Ovary (tissue), 9 donors: ENCODE measurements around the gene GPC1. TPM values are rescaled to one million over a fixed set of nuclear protein-coding genes. Genes with fewer than 3 reads are reported as not detected.
A peak's percentile ranks its signal among the peaks of the same experiment; 100 is the strongest.

ENCODE experiments used
- DNase-seq, 5 donors: peaks; one replicate each; pipeline ENCODE4 v3.0.0-alpha.2; 2019 to 2020
- H3K27ac ChIP-seq, 2 donors: fragments of 200-600 bp; one replicate each; pipeline versions ENCODE4 v1.5.1 to v1.8.0; 2019 to 2022
- H3K27me3 ChIP-seq: fragments of 200-600 bp; one replicate; pipeline ENCODE4 v1.8.0; 2022
- H3K36me3 ChIP-seq: fragments of 200-600 bp; sonication (generic); one replicate; pipeline ENCODE4 v1.5.1; 2019
- H3K4me1 ChIP-seq: one replicate; pipeline ENCODE4 v1.8.1; 2013; ENCODE audit warnings: mild to moderate bottlenecking, moderate library complexity; ENCODE audit not compliant: insufficient read depth
- H3K4me3 ChIP-seq: fragments of 200-600 bp; sonication (generic); one replicate; pipeline ENCODE4 v1.5.1; 2017
- H3K9me3 ChIP-seq, 2 donors: fragments of 200-600 bp in 1 of 2; sonication (generic) in 1 of 2; one replicate each; pipeline versions ENCODE4 v1.5.1 to v1.8.1; 2013 to 2019; ENCODE audit warnings: mild to moderate bottlenecking in 1 of 2, moderate library complexity in 1 of 2
- EP300 ChIP-seq: sonication (generic); formaldehyde crosslinking; IDR thresholded peaks from one replicate; pipeline ENCODE4 v1.6.1; 2017; ENCODE audit warnings: antibody characterized with exemption
- POLR2A ChIP-seq: fragments of 450-650 bp; IDR thresholded peaks from one replicate; pipeline ENCODE4 v1.6.1; 2017; ENCODE audit warnings: antibody characterized with exemption, mild to moderate bottlenecking, moderate library complexity
- WGBS, 3 donors: extraction: QIAGEN DNeasy Blood & Tissue Kit in 1 of 3; methylation state at CpG; one replicate each; pipeline versions ENCODE4 v1.1.5 to v1.1.7; 2013 to 2017; 5-methylcytosine and 5-hydroxymethylcytosine counted together
- intact Hi-C, 4 donors: fragments of 100-400 bp; cut with DNase I; formaldehyde crosslinking; loops; one replicate each; pipeline versions ENCODE4 v1.11.0 to v1.15.1; 2022 to 2023
- polyA plus RNA-seq, 2 donors: library from polyadenylated mRNA; stranded (reverse); fragments of 200-250 nt in 1 of 2; fragments of 350-450 nt in 1 of 2; fragmentation: Illumina TruSeq in 1 of 2; extraction: RNeasy Lipid Tissue Mini Kit (QIAGEN cat#74804) in 1 of 2; gene quantifications; one replicate each; pipeline ENCODE4 v1.2.3, GENCODE V29; 2013 to 2014
- total RNA-seq, 7 donors: library from RNA; depleted of rRNA in 2 of 7; stranded (reverse); fragments of >200 nt in 2 of 7; fragmentation: NEBNext Ultra II Directional in 3 of 7; extraction: Animal tissue kit (Norgen Biotek cat#: 25700) in 3 of 7; gene quantifications; one replicate each; pipeline versions ENCODE4 v1.1.0 to v1.2.4, GENCODE V29; 2016 to 2023
- TF ChIP-seq, protein P1 (sequence below), 3 donors: fragments of 450-650 bp in 2 of 3; fragments of 200-600 bp in 1 of 3; IDR thresholded peaks; one replicate each; pipeline versions ENCODE4 v1.5.1 to v1.8.0; 2016 to 2022; ENCODE audit warnings: antibody characterized with exemption in 3 of 3, mild to moderate bottlenecking in 1 of 3
- donor health status: DM: no; HTN: no; CAD: no; lungs with moderate emphysema.
- donor health status: DM: no; HTN: no; CAD: no.
- donor health status: Bipolar disorder and iron deficiency.
- donor health status: DM: yes; HTN: yes; CAD: no.
- donor health status: DM: no; HTN: no; CAD: no.
- donor health status: DM: yes; HTN: yes; CAD: no.

GPC1 gene
- total and polyA plus RNA-seq, 9 donors = 2.9 to 149 (median 71.4) TPM

DNA sequence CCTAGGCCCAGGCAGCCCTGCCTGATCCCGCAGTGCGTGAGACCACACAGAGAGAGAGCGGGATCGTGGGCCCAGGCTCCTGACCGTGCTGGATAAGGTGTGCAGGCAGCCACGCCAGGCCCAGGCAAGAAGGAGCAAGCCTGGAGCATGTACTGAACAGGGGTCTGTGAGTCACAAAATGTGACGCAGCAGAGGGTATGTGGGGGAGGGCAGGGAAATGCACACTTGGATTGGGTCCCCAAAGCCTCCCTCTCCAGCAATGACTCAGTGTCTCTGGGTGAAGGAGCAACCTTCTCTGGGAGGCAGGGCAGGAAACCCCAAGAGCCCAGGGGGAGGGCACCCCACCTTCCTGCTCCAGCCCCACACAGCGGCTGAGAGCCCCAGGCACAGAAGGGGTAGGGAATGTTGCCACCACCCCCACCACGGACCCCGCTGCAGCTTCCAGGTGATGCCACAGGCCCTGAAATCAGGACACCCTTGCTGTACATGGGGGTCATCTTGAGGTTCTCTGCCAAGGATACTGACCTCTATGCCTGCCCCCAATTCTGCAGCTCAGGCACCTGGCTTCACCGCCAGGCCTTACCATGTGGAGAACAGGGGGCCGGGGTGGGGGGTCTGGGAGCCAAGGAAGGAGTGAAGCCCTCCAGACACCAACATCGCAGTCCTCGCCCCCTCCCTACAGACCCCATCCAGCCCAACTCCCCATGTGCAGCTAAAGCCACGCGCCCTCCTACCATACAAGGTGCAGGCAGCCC, 1.3 kb upstream of the GPC1 start:
- H3K4me3 ChIP-seq = peak overlapping the region; percentile 66

DNA sequence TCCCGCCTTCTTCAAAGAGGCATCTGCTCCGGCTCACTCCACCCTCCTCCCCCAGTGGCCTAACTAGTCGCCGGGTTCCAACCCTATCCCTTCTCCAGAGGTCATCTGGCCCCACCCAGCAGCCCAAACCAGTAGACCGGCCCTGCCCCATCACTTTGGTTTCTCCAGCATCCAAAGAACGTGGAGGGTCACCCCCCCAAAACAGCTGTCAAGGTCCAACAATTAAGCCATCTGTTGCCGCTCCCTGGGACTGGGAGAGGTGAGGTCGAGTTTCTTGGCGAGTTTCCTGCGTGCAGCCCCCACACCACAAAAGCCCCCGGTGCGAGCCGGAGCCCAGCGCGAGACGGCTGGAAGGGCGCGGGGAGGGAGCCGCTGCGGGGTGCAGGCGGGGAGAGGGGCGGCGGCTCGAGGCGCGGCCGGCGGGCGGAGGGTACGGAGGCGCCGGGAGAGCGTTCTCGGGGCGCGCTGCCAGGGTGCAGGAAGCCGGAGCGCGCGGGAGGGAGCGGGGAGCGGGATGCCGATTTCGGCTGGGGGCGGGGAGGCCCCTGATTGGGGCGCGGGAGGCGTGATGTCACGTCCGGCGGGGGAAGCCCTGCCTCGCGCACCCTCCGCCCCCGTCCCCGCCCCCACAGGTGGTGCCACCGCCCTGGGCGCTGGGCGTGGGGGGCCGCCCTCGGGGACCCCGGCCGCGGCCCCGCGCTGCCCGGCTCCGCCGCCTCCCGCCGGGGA, 571 bp upstream of the GPC1 start:
- DNase-seq = peak; percentile 97 to 98 (median 98)
- 1% methylated on average over 24 to 71 of the region's 71 CpGs for WGBS, 3 donors
- Histone ChIP-seq H3K27ac (peak overlapping the region; percentile 79 to 91), H3K9me3 (no peaks in the 10 kb centered on the region), H3K27me3 (no peaks in the 10 kb centered on the region), H3K4me1 (peaks cover 17% of the 10 kb centered on the region), H3K4me3 (peak overlapping the region; percentile 66), H3K36me3 (no peaks in the 10 kb centered on the region)
- intact Hi-C loops = loop anchor here in 2 of 4 donors (5.0 kb wide), 2 partner anchors 63 to 127 kb away; partner anchors contain the start of gene DUSP28 (in 1 of the 2)
- TF ChIP-seq POLR2A = peak; percentile 25
- no peak for TF ChIP-seq EP300

More for the DNA sequence above, 1.3 kb upstream of the GPC1 start:
- 70 to 72% (median 72%) methylated on average over 16 of the region's 16 CpGs for WGBS, 3 donors
- Histone ChIP-seq H3K36me3 (no peaks in the 10 kb centered on the region), H3K27me3 (no peaks in the 10 kb centered on the region), H3K9me3 (no peaks in the 10 kb centered on the region), H3K27ac (peak overlapping the region; percentile 79 to 91), H3K4me1 (peaks cover 17% of the 10 kb centered on the region)
- intact Hi-C loops = loop anchor here in 1 of 4 donors (5.0 kb wide), 1 partner anchor 62 kb away; no protein-coding TSS in a partner anchor
- TF ChIP-seq POLR2A (no peak), EP300 (no peak)
- TF ChIP-seq, protein P1, sequence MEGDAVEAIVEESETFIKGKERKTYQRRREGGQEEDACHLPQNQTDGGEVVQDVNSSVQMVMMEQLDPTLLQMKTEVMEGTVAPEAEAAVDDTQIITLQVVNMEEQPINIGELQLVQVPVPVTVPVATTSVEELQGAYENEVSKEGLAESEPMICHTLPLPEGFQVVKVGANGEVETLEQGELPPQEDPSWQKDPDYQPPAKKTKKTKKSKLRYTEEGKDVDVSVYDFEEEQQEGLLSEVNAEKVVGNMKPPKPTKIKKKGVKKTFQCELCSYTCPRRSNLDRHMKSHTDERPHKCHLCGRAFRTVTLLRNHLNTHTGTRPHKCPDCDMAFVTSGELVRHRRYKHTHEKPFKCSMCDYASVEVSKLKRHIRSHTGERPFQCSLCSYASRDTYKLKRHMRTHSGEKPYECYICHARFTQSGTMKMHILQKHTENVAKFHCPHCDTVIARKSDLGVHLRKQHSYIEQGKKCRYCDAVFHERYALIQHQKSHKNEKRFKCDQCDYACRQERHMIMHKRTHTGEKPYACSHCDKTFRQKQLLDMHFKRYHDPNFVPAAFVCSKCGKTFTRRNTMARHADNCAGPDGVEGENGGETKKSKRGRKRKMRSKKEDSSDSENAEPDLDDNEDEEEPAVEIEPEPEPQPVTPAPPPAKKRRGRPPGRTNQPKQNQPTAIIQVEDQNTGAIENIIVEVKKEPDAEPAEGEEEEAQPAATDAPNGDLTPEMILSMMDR (IDR thresholded peaks at IDR 0.05) = no peak
- DNase-seq = peak; percentile 62 to 77 (median 69)

DNA sequence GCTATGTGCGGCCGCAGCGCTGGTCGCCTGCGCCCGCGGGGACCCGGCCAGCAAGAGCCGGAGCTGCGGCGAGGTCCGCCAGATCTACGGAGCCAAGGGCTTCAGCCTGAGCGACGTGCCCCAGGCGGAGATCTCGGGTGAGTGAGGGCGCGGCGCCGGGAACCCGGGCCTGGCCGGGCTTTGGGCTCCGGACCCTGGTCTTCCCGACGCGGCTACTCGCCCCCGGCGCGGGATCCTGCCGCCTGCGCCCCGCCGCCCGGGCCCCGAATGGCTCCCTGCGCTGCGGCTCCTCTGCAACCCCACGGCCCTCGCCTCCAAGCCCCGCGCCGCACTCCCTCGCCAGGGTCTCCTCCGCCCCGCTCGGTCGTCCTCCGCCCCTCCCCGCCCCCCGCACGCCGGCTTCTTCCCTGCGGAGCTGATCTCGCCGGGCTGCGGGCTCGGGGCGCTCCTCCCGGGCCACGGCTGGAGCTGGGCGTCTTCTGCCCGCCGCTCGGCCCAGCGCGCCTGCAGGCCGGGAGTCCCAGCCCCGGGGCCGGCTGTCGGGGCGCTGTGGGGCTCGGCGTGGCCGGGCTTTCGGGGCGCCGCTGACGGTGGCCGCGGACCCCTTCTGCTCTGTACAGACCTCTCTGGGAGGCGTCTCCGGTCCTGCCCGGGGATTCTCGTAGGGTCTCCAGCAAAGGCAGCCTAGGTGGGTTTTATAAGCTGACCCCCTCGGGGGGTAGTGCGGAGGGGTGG, 652 bp downstream of the GPC1 start:
- H3K27me3 ChIP-seq = no peaks in the 10 kb centered on the region
- H3K9me3 ChIP-seq = no peaks in the 10 kb centered on the region
- DNase-seq = peak in 3 of 5 donors; percentile 29 to 61 (median 41)
- peaks cover 17% of the 10 kb centered on the region for H3K4me1 ChIP-seq
- H3K4me3 ChIP-seq = peak overlapping the region; percentile 66
- TF ChIP-seq, protein P1 (IDR thresholded peaks at IDR 0.05) = no peak
- TF ChIP-seq EP300 (no peak), POLR2A (no peak)
- 1% methylated on average over 30 to 88 of the region's 88 CpGs for WGBS, 3 donors
- H3K36me3 ChIP-seq = no peaks in the 10 kb centered on the region
- intact Hi-C loops = loop anchor here in 1 of 4 donors (5.0 kb wide), 1 partner anchor 126 kb away; the partner anchor contains the start of gene DUSP28
- peak overlapping the region; percentile 79 to 91 for H3K27ac ChIP-seq

DNA sequence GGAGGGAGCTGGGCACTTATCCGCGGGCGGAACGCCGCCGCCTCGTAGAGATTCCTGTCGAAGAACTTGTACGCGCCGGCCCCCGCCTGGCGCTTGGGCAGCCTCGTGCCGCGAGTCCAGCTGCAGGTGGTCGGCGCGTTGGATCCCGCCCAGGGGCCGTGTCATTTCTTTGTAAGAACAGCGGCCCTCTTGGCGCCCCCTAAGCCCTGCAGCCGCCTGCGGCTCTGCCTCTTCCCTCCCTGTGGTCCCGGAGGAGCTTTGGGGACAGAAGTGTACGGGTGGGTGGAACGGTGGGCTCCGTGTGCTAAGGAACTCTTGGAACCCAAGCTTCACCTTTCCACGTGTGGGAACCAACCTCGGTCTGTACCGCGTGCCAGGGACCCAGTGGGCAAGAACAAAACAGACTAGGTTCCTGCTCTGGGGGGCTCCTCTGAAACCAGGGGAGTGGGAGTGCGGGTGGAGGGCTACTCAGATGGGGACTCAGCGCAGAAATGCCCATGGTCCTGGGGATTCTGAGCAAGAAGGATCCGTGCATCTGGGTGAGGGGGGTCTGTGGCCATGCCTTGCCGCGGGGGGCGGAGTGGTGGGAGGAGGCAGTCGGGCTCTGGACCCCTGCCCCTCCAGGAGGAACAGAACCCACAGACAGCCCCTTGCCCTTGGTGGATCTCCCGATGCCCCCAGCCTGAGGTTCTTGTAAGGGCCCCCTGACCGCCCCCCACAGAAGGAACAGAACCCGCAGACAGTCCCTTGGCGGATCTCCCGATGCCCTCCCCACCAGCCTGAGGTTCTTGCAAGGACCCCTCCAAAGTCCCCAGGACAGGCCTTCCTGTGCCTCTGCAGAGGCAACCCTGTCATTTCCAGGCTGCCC, 1.5 kb downstream of the GPC1 start:
- H3K9me3 ChIP-seq = no peaks in the 10 kb centered on the region
- H3K4me1 ChIP-seq = peaks cover 17% of the 10 kb centered on the region
- intact Hi-C loops = loop anchor here in 1 of 4 donors (5.0 kb wide), 1 partner anchor 125 kb away; the partner anchor contains the start of gene DUSP28
- H3K4me3 ChIP-seq = peak overlapping the region; percentile 66
- H3K36me3 ChIP-seq = no peaks in the 10 kb centered on the region
- no peaks in the 10 kb centered on the region for H3K27me3 ChIP-seq
- DNase-seq = peak in 4 of 5 donors; percentile 39 to 69 (median 55)
- 19 to 21% (median 20%) methylated on average over 43 to 45 of the region's 45 CpGs for WGBS, 3 donors
- TF ChIP-seq, protein P1 (IDR thresholded peaks at IDR 0.05) = no peak
- TF ChIP-seq POLR2A (no peak), EP300 (no peak)
- H3K27ac ChIP-seq = no peak overlapping the region
